SJSA1 (cell line): Measurements from ENCODE around the gene EHD4. TPM values are rescaled to one million over a fixed set of nuclear protein-coding genes. Genes with fewer than 3 reads are reported as not detected.

ENCODE experiments used
- DNase-seq, 2 experiments: peaks; one replicate each; pipeline ENCODE4 v3.0.0-alpha.2; 2015 to 2020; ENCODE audit warnings: low spot score in 2 of 2, low read depth in 1 of 2
- H3K27ac ChIP-seq: fragments of 250-450 bp; sonication (Bioruptor Pico); 2 replicates; pipeline ENCODE4 v1.5.1; 2020; ENCODE audit warnings: mild to moderate bottlenecking, moderate library complexity
- H3K27me3 ChIP-seq: fragments of 250-450 bp; sonication (Bioruptor Pico); replicated peaks from 2 replicates; pipeline ENCODE4 v1.5.1; 2020; ENCODE audit warnings: mild to moderate bottlenecking, moderate library complexity
- H3K36me3 ChIP-seq: fragments of 250-450 bp; sonication (Bioruptor Pico); 2 replicates; pipeline ENCODE4 v1.5.1; 2020; ENCODE audit warnings: mild to moderate bottlenecking
- H3K4me1 ChIP-seq: fragments of 250-450 bp; sonication (Bioruptor Pico); replicated peaks from 2 replicates; pipeline ENCODE4 v1.6.1; 2021; ENCODE audit warnings: mild to moderate bottlenecking
- H3K4me3 ChIP-seq: fragments of 250-450 bp; sonication (Bioruptor Pico); 2 replicates; pipeline ENCODE4 v1.5.1; 2020; ENCODE audit warnings: mild to moderate bottlenecking
- H3K9me3 ChIP-seq: fragments of 250-450 bp; sonication (Bioruptor Pico); replicated peaks from 2 replicates; pipeline ENCODE4 v1.5.1; 2020; ENCODE audit warnings: mild to moderate bottlenecking
- total RNA-seq: library from RNA; depleted of rRNA; stranded (reverse); fragments of >200 nt; shearing (Covaris generic); gene quantifications from 2 replicates; pipeline ENCODE4 v1.2.3, GENCODE V29; 2014

EHD4 gene
- total RNA-seq, 1 experiment from 2014 or later = 26.8 TPM

DNA sequence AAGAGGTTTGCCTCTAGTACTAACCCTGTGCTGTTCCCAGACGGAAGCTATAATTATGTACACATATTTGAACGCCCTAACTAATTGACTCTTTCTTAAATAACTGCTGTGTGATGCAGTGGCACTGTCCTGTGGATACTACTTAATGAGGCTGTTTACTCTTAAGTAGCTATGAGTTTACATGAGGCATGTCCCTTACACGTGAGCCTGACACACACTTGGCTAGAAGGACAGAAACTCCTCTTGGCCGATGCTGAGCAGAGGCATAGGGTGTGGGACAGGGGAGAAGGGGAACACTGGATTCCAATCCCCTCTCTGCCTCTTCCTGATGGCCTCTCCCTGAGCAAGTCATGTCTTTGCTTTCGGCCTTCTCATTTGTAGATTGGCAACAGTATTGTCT, 21.9 kb downstream of the EHD4 start:
- no peaks in the 10 kb centered on the region for H3K9me3 ChIP-seq
- H3K36me3 ChIP-seq = peaks cover 35% of the 10 kb centered on the region
- peak overlapping the region; percentile 64 for H3K27ac ChIP-seq
- peaks cover 53% of the 10 kb centered on the region for H3K4me1 ChIP-seq
- H3K27me3 ChIP-seq = no peaks in the 10 kb centered on the region
- DNase-seq = no peak
- no peak overlapping the region for H3K4me3 ChIP-seq

DNA sequence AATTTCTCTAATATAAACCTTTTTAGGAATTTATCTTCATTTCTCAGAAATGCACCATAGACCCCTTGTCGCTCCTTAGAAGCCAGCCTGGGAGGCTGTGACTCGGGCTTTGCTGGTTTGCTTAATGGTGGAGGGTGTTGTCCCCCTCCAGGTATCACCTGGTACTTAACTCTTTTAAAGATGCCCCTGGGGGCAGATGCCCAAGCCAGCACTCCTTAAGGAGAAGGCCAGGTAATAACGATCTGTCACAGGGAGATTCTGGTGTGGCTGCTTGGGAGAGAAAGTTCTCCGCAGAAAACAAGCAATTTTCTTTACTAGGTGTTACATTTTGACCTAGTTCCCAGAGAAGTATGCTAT, 22.3 kb downstream of the EHD4 start:
- Histone ChIP-seq H3K27ac (peak overlapping the region; percentile 64), H3K4me3 (no peak overlapping the region), H3K36me3 (peaks cover 38% of the 10 kb centered on the region)

DNA sequence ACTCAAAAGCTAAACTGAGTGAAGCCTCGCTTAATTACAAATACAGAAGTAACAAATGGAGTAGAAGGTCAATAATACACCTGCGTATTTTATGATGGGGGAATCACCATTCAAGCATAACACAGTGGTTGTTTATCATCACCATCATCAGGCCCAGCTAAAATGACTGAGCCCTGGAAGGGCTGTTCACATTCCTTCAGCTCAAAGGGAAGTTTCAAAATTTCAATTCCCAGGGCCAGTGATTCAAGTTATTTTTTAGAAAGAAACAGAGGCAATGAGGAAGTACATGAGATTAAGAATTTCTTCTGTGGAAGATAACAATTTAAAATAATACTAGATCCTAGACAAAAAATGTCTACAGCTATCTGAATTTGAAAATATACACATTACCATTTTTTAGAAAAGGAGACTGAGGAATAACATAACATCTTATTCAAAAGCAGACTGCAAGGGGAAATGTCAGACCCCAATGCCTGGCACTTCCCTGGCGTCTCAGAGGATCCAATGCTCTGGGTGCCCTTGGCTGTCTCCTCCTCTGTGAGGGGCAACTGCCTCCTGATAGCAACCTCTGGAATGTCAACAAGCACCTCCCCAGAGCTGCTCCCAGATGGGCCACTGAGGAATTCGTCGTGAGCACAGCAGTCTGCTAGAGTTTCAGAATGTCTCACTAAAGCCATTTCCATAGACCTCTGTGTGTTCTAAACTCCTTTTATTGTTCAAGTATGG, 22.8 kb downstream of the EHD4 start:
- peak; percentile 62 to 80 for DNase-seq
- Histone ChIP-seq H3K9me3 (no peaks in the 10 kb centered on the region), H3K4me3 (no peak overlapping the region), H3K4me1 (peaks cover 62% of the 10 kb centered on the region), H3K36me3 (peaks cover 38% of the 10 kb centered on the region), H3K27ac (peak overlapping the region; percentile 64), H3K27me3 (no peaks in the 10 kb centered on the region)

More for the DNA sequence above, 22.3 kb downstream of the EHD4 start:
- no peaks in the 10 kb centered on the region for H3K9me3 ChIP-seq
- no peak for DNase-seq
- peaks cover 57% of the 10 kb centered on the region for H3K4me1 ChIP-seq
- no peaks in the 10 kb centered on the region for H3K27me3 ChIP-seq

DNA sequence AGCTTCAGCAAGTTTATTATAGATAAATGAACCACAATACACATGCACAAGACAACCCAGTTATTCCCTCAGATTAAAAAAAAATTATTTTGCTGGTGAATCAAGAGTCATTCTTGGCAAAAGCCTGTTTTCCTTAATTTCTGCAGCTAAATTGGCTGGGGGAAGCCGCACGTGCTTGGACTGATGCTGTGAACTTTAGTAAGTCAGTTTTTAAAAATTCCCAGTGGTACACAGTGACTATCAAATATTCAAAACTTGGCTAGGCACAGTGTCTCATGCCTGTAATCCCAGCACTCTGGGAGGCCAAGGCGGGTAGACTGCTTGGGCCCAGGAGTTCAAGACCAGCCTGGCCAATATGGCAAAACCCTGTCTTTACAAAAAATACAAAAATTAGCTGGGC, 23.9 kb downstream of the EHD4 start:
- H3K27me3 ChIP-seq = no peaks in the 10 kb centered on the region
- H3K4me3 ChIP-seq = no peak overlapping the region
- H3K9me3 ChIP-seq = no peaks in the 10 kb centered on the region
- H3K36me3 ChIP-seq = peaks cover 38% of the 10 kb centered on the region
- H3K27ac ChIP-seq = peak overlapping the region; percentile 3; the same call in 1 of the 2 replicates
- DNase-seq = no peak
- H3K4me1 ChIP-seq = peaks cover 73% of the 10 kb centered on the region

DNA sequence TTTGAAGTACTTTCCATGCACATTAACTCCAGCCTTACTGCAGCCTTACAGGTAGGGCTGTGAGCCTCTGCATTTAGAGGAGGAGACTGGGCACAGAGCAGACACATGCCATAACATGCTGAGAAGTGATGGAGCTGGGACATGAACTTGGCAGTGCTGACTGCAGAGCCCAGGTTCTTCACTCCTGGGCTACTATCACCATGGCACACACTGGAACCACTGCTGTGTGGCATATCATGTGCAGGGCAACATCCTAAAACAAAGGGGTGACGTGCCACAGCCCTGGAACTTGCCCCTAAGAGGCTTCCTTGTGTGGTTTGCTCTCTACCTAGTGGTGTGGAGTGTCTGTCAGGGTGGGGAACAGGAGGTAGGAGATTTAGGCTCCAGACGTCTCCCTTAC, 25.4 kb downstream of the EHD4 start:
- peak overlapping the region; percentile 53 for H3K27ac ChIP-seq
- no peak overlapping the region for H3K4me3 ChIP-seq
- peaks cover 40% of the 10 kb centered on the region for H3K36me3 ChIP-seq
- H3K27me3 ChIP-seq = no peaks in the 10 kb centered on the region
- H3K4me1 ChIP-seq = peaks cover 86% of the 10 kb centered on the region
- DNase-seq = no peak
- no peaks in the 10 kb centered on the region for H3K9me3 ChIP-seq

DNA sequence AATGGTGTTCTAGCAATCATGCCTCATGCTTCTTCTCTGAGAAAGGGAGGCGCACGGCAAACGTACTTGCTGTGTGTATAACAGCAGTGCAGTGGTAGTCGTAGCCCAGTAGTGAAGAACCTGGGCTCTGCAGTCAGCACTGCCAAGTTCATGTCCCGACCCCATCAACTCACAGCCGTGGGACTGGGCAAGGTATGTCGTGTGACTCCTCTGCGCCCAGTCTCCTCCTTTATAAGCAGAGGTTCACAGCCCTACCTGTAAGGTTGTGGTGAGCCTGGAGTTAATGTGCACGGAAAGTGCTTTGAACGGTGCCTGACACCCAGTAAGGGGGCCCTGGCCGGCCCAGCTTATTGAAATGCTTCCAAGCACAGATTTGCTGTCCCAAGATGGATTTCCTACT, 26.6 kb downstream of the EHD4 start:
- H3K36me3 ChIP-seq = peaks cover 37% of the 10 kb centered on the region
- no peaks in the 10 kb centered on the region for H3K27me3 ChIP-seq
- H3K9me3 ChIP-seq = no peaks in the 10 kb centered on the region
- peaks cover 94% of the 10 kb centered on the region for H3K4me1 ChIP-seq
- no peak for DNase-seq
- no peak overlapping the region for H3K4me3 ChIP-seq
- H3K27ac ChIP-seq = peak overlapping the region; percentile 96

DNA sequence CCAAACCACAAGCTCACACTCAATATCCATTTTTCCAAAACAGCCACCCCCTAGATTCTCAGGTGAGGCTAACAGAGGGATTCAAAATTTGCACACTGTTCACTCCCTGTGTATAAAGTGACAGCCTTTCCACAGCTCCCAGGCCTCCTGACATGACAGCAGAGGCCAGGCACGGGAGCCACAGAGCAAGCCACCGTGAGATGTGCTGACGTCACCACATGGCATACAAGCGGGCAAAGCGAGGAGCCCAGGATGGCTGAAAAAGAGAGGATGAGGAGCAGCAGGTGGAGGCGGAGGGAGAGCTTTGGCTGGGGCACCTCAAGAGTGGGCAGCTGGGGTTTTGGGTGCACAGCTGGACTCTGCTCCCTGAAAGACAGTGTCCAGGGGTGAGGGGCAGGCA, 27.1 kb downstream of the EHD4 start:
- H3K27ac ChIP-seq = peak overlapping the region; percentile 96
- peaks cover 35% of the 10 kb centered on the region for H3K36me3 ChIP-seq
- H3K9me3 ChIP-seq = no peaks in the 10 kb centered on the region
- no peaks in the 10 kb centered on the region for H3K27me3 ChIP-seq
- peaks cover 94% of the 10 kb centered on the region for H3K4me1 ChIP-seq
- no peak for DNase-seq
- H3K4me3 ChIP-seq = no peak overlapping the region

DNA sequence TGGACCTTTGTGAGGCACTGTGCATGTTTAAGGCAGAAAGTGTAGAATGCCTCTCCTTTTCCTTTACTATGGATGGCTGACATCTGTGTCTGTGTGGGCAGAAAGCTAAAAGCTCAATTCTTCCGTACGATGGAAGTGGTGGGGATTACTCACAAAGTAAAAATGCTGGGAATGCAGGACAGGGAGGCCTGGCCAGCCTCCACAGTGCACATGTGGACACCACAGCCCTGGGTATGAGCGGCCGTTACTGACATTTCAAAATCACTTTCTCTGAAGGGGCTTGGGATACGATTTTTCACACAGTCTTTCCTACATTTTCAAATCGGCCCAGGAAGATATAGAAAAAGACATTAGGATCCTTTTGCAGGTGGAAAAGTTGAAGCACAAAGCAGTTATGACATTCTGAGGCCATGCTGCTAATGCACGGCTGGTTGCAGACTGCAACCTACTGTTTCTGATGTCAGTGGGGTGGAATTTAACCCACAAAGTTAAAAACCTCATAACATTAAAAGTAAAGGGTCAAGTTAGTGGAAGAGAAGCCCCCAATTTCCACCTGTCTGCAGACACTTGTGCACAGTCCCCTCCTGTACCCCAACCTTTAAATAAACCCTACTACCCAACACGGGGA, 27.9 kb downstream of the EHD4 start:
- Histone ChIP-seq H3K4me1 (peaks cover 94% of the 10 kb centered on the region), H3K9me3 (no peaks in the 10 kb centered on the region), H3K27me3 (no peaks in the 10 kb centered on the region), H3K4me3 (no peak overlapping the region), H3K36me3 (peaks cover 39% of the 10 kb centered on the region), H3K27ac (peak overlapping the region; percentile 96)
- DNase-seq = peak; percentile 91 to 97

DNA sequence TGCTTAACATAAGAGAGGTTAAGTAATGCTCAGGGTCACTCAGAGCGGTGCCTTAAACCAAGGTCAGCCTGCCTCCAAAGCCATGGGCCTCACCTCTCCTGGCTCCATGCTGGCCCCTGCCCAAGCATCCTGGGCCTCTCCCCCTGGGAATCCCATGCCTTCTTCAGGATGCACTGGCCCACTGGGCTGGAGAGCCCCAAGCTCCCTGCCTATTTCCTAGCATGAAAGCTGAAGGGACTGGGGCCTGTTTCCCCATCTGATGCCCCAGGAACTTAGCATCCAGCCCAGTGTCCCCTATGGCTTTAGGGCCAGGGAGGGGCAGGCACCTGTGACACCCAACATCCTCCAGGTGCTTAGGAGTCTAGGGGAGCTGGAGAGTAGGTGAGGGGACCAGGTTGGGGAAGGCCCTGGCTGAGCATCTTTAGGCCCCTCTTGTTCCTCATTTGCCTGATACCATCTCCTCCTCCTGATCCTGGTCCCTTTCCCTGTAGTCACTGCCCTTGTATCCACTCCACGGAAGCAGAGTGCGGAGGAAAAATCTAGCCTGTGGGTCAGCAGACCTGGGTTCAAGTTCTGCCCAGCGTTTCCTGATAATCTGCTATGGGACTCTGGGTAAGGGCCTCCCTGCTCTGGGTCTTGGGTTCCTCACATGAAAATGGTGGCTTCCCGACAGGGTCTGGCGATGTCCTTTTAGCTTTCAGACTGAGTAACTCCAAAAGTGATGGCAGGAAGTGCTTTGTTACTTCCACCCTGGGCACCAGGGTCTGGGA, 28.6 kb downstream of the EHD4 start:
- DNase-seq = no peak
- no peak overlapping the region for H3K4me3 ChIP-seq
- no peaks in the 10 kb centered on the region for H3K9me3 ChIP-seq
- H3K27ac ChIP-seq = peak overlapping the region; percentile 96
- H3K27me3 ChIP-seq = no peaks in the 10 kb centered on the region
- H3K36me3 ChIP-seq = peaks cover 39% of the 10 kb centered on the region
- H3K4me1 ChIP-seq = peaks cover 98% of the 10 kb centered on the region

DNA sequence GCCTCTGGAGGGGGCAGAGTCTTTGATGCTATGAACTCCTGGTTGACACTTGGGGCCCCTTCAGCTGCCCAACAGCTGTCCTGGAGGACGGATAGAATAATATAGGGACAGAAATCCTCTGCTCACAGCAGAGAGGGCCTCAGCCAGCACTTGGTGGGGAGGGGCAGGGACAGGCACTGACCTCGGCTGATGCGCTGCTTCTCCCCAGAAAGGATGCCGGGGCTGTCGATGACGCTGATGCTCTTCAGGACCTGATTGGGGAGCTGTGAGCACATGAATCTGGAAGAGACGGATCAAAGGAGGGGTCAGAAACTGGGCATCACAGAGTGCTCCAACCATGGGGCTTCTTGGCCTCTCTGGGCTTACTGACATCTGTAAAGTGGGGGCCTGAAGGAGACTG, 29.5 kb downstream of the EHD4 start:
- DNase-seq = no peak
- peaks cover 91% of the 10 kb centered on the region for H3K4me1 ChIP-seq
- H3K4me3 ChIP-seq = no peak overlapping the region
- peaks cover 40% of the 10 kb centered on the region for H3K36me3 ChIP-seq
- peak overlapping the region; percentile 96 for H3K27ac ChIP-seq
- no peaks in the 10 kb centered on the region for H3K27me3 ChIP-seq
- no peaks in the 10 kb centered on the region for H3K9me3 ChIP-seq

DNA sequence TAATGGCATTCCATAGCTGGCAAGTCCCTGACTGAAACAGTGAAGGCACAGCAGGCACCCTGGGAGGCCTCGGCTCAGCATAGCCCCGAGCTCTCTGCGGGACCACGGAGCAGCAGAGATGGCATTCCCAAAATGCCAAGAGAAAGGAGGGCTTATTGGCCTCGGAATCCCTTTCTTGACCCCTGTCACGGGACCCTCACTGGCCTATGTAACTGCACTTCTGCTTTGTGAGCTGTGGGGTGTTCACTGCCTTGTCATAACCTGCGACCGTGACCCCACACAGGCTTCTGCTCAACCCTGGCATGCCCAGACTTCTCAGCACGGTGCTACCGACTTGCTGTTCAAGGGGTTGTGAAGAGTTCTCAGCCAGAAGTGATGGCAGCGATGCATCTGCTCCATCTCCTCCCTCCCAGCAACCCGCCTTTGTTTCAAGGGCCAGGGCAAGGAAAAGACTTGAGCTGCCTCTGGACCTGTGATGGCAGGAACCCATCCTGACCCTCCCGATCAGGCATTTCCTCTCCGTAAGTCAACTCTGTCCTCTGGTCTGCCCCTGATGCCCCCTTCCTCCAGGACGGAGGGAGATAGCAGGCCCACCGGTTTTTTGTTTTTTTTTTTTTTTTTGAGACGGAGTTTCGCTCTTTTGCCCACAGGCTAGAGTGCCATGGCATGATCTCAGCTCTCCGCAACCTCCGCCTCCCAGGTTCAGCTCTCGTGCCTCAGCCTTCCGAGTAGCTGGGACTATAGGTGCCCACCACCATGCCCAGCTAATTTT, 30.5 kb downstream of the EHD4 start:
- Histone ChIP-seq H3K36me3 (peaks cover 49% of the 10 kb centered on the region), H3K4me3 (no peak overlapping the region), H3K9me3 (no peaks in the 10 kb centered on the region), H3K27me3 (no peaks in the 10 kb centered on the region), H3K27ac (peak overlapping the region; percentile 65), H3K4me1 (peaks cover 81% of the 10 kb centered on the region)
- DNase-seq = peak; percentile 50 to 67

DNA sequence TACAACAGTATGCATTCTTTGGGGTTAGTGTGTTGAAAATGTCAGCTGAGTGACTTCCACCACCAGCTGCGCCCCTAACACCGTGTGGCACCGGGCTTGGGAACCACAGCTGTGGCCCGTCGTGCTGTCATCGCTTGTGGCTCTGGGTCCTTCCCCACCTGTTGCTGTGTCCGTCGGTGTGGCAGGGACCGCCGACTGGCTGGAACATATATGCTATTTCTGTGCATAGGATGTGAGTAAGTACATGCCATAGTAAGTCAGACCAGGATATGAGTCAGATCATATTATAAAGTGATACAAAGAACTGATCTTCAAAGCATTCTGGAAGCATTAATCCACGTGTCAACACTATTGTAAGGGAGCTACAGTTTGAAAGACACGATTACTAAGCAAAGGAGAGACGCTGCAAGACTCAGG, 31.9 kb downstream of the EHD4 start:
- DNase-seq = peak in 1 of 2 experiments; percentile 60
- no peaks in the 10 kb centered on the region for H3K27me3 ChIP-seq
- peaks cover 71% of the 10 kb centered on the region for H3K4me1 ChIP-seq
- H3K36me3 ChIP-seq = peaks cover 53% of the 10 kb centered on the region
- no peaks in the 10 kb centered on the region for H3K9me3 ChIP-seq
- H3K4me3 ChIP-seq = no peak overlapping the region
- H3K27ac ChIP-seq = peak overlapping the region; percentile 36

DNA sequence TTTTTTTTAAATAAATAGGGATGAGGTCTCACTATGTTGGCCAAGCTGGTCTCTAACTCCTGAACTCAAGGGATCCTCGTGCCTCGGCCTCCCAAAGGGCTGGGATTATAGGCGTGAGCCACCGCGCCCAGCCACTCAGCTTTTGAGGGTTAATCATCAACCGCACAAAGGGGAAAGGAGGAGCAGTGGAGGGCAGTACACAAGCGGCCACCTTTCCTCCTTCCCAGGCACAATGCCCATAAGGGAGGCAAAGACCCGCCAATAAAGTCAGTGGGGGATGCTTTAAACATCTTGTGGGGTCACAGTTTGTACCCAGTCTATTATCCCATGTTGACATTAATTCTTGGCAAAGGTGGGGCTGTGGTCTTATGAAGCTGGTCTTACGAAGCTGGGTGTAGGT, 32.4 kb downstream of the EHD4 start:
- Histone ChIP-seq H3K36me3 (peaks cover 53% of the 10 kb centered on the region), H3K9me3 (no peaks in the 10 kb centered on the region), H3K4me1 (peaks cover 69% of the 10 kb centered on the region), H3K4me3 (no peak overlapping the region), H3K27ac (peak overlapping the region; percentile 32), H3K27me3 (no peaks in the 10 kb centered on the region)
- no peak for DNase-seq
